Measurements from ENCODE around the gene CLK1. TPM values are rescaled to one million over a fixed set of nuclear protein-coding genes. Genes with fewer than 3 reads are reported as not detected.

Gene CLK1
- total RNA-seq, 1 donor from 2014 or later, result 99.2 TPM

- Histone ChIP-seq H3K4me3 (ENCODE audit: low read length in 3 of 3) (no peak overlapping the region), H3K9ac (ENCODE audit: low read depth in 1 of 3, low read length in 3 of 3) (no peak overlapping the region), H3K9me3 (ENCODE audit: control insufficient read depth in 3 of 3, low read length in 3 of 3) (no peaks in the 10 kb centered on the region), H3K27me3 (ENCODE audit: control insufficient read depth in 3 of 3, insufficient read depth in 3 of 3, low read length in 3 of 3) (no peaks in the 10 kb centered on the region), H3K27ac (ENCODE audit: low read depth, low read length) (no peak overlapping the region), H3K4me1 (ENCODE audit: control insufficient read depth in 3 of 3, insufficient read depth in 3 of 3, low read length in 3 of 3) (peaks cover 18 to 21% (median 20%) of the 10 kb centered on the region in 3 donors), H3K36me3 (ENCODE audit: control insufficient read depth in 3 of 3, insufficient read depth in 3 of 3, low read length in 3 of 3) (peaks cover 51 to 73% (median 72%) of the 10 kb centered on the region in 3 donors)
These were observed 7.7 kb downstream of the CLK1 start for GRCh38 chr2:200856806-200857205.

- Histone ChIP-seq H3K9me3 (ENCODE audit: control insufficient read depth in 3 of 3, low read length in 3 of 3) (no peaks in the 10 kb centered on the region), H3K36me3 (ENCODE audit: control insufficient read depth in 3 of 3, insufficient read depth in 3 of 3, low read length in 3 of 3) (peaks cover 51 to 65% (median 64%) of the 10 kb centered on the region in 3 donors), H3K9ac (ENCODE audit: low read depth in 1 of 3, low read length in 3 of 3) (no peak overlapping the region), H3K27ac (ENCODE audit: low read depth, low read length) (no peak overlapping the region), H3K4me1 (ENCODE audit: control insufficient read depth in 3 of 3, insufficient read depth in 3 of 3, low read length in 3 of 3) (no peaks in the 10 kb centered on the region), H3K4me3 (ENCODE audit: low read length in 3 of 3) (no peak overlapping the region), H3K27me3 (ENCODE audit: control insufficient read depth in 3 of 3, insufficient read depth in 3 of 3, low read length in 3 of 3) (no peaks in the 10 kb centered on the region)
These were observed 11.9 kb downstream of the CLK1 start for GRCh38 chr2:200852605-200853004.

GRCh38 chr2:200851398-200852248, 12.8 kb downstream of the CLK1 start:
- Histone ChIP-seq H3K9ac (ENCODE audit: low read depth in 1 of 3, low read length in 3 of 3) (no peak overlapping the region), H3K36me3 (ENCODE audit: control insufficient read depth in 3 of 3, insufficient read depth in 3 of 3, low read length in 3 of 3) (peaks cover 42 to 55% (median 54%) of the 10 kb centered on the region in 3 donors), H3K27me3 (ENCODE audit: control insufficient read depth in 3 of 3, insufficient read depth in 3 of 3, low read length in 3 of 3) (no peaks in the 10 kb centered on the region), H3K27ac (ENCODE audit: low read depth, low read length) (no peak overlapping the region), H3K4me1 (ENCODE audit: control insufficient read depth in 3 of 3, insufficient read depth in 3 of 3, low read length in 3 of 3) (no peaks in the 10 kb centered on the region), H3K9me3 (ENCODE audit: control insufficient read depth in 3 of 3, low read length in 3 of 3) (no peaks in the 10 kb centered on the region), H3K4me3 (ENCODE audit: low read length in 3 of 3) (no peak overlapping the region)

GRCh38 chr2:200850512-200851256, 13.8 kb downstream of the CLK1 start:
- peaks cover 35 to 47% (median 47%) of the 10 kb centered on the region in 3 donors for H3K36me3 ChIP-seq (ENCODE audit: control insufficient read depth in 3 of 3, insufficient read depth in 3 of 3, low read length in 3 of 3)
- H3K4me3 ChIP-seq (ENCODE audit: low read length in 3 of 3), result no peak overlapping the region
- no peaks in the 10 kb centered on the region for H3K4me1 ChIP-seq (ENCODE audit: control insufficient read depth in 3 of 3, insufficient read depth in 3 of 3, low read length in 3 of 3)
- H3K27me3 ChIP-seq (ENCODE audit: control insufficient read depth in 3 of 3, insufficient read depth in 3 of 3, low read length in 3 of 3), result no peaks in the 10 kb centered on the region
- H3K9ac ChIP-seq (ENCODE audit: low read depth in 1 of 3, low read length in 3 of 3), result no peak overlapping the region
- no peak overlapping the region for H3K27ac ChIP-seq (ENCODE audit: low read depth, low read length)
- no peaks in the 10 kb centered on the region for H3K9me3 ChIP-seq (ENCODE audit: control insufficient read depth in 3 of 3, low read length in 3 of 3)

GRCh38 chr2:200847939-200848338, 16.5 kb downstream of the CLK1 start:
- Histone ChIP-seq H3K9ac (ENCODE audit: low read depth in 1 of 3, low read length in 3 of 3) (no peak overlapping the region), H3K4me3 (ENCODE audit: low read length in 3 of 3) (no peak overlapping the region), H3K27ac (ENCODE audit: low read depth, low read length) (no peak overlapping the region), H3K36me3 (ENCODE audit: control insufficient read depth in 3 of 3, insufficient read depth in 3 of 3, low read length in 3 of 3) (peaks cover 19 to 23% (median 22%) of the 10 kb centered on the region in 3 donors), H3K4me1 (ENCODE audit: control insufficient read depth in 3 of 3, insufficient read depth in 3 of 3, low read length in 3 of 3) (no peaks in the 10 kb centered on the region), H3K27me3 (ENCODE audit: control insufficient read depth in 3 of 3, insufficient read depth in 3 of 3, low read length in 3 of 3) (no peaks in the 10 kb centered on the region), H3K9me3 (ENCODE audit: control insufficient read depth in 3 of 3, low read length in 3 of 3) (no peaks in the 10 kb centered on the region)

GRCh38 chr2:200847269-200847668, 17.2 kb downstream of the CLK1 start:
- no peaks in the 10 kb centered on the region for H3K9me3 ChIP-seq (ENCODE audit: control insufficient read depth in 3 of 3, low read length in 3 of 3)
- no peak overlapping the region for H3K27ac ChIP-seq (ENCODE audit: low read depth, low read length)
- H3K4me1 ChIP-seq (ENCODE audit: control insufficient read depth in 3 of 3, insufficient read depth in 3 of 3, low read length in 3 of 3), result no peaks in the 10 kb centered on the region
- H3K9ac ChIP-seq (ENCODE audit: low read depth in 1 of 3, low read length in 3 of 3), result no peak overlapping the region
- H3K36me3 ChIP-seq (ENCODE audit: control insufficient read depth in 3 of 3, insufficient read depth in 3 of 3, low read length in 3 of 3), result peaks cover 12 to 16% (median 15%) of the 10 kb centered on the region in 3 donors
- H3K27me3 ChIP-seq (ENCODE audit: control insufficient read depth in 3 of 3, insufficient read depth in 3 of 3, low read length in 3 of 3), result no peaks in the 10 kb centered on the region
- no peak overlapping the region for H3K4me3 ChIP-seq (ENCODE audit: low read length in 3 of 3)

- no peaks in the 10 kb centered on the region for H3K9me3 ChIP-seq (ENCODE audit: control insufficient read depth in 3 of 3, low read length in 3 of 3)
- H3K27me3 ChIP-seq (ENCODE audit: control insufficient read depth in 3 of 3, insufficient read depth in 3 of 3, low read length in 3 of 3), result no peaks in the 10 kb centered on the region
These were observed 18.7 kb downstream of the CLK1 start for GRCh38 chr2:200845669-200846325.

GRCh38 chr2:200845194-200845593, 19.3 kb downstream of the CLK1 start:
- Histone ChIP-seq H3K9me3 (ENCODE audit: control insufficient read depth in 3 of 3, low read length in 3 of 3) (no peaks in the 10 kb centered on the region), H3K27me3 (ENCODE audit: control insufficient read depth in 3 of 3, insufficient read depth in 3 of 3, low read length in 3 of 3) (no peaks in the 10 kb centered on the region), H3K4me3 (ENCODE audit: low read length in 3 of 3) (no peak overlapping the region), H3K4me1 (ENCODE audit: control insufficient read depth in 3 of 3, insufficient read depth in 3 of 3, low read length in 3 of 3) (no peaks in the 10 kb centered on the region), H3K36me3 (ENCODE audit: control insufficient read depth in 3 of 3, insufficient read depth in 3 of 3, low read length in 3 of 3) (no peaks in the 10 kb centered on the region), H3K9ac (ENCODE audit: low read depth in 1 of 3, low read length in 3 of 3) (no peak overlapping the region), H3K27ac (ENCODE audit: low read depth, low read length) (no peak overlapping the region)

More at GRCh38 chr2:200845669-200846325, 18.7 kb downstream of the CLK1 start:
- H3K27ac ChIP-seq (ENCODE audit: low read depth, low read length), result no peak overlapping the region
- no peak overlapping the region for H3K9ac ChIP-seq (ENCODE audit: low read depth in 1 of 3, low read length in 3 of 3)
- no peak overlapping the region for H3K4me3 ChIP-seq (ENCODE audit: low read length in 3 of 3)
- H3K36me3 ChIP-seq (ENCODE audit: control insufficient read depth in 3 of 3, insufficient read depth in 3 of 3, low read length in 3 of 3), result peaks cover 0 to 3% (median under 1%) of the 10 kb centered on the region in 3 donors
- H3K4me1 ChIP-seq (ENCODE audit: control insufficient read depth in 3 of 3, insufficient read depth in 3 of 3, low read length in 3 of 3), result no peaks in the 10 kb centered on the region

- Histone ChIP-seq H3K4me3 (ENCODE audit: low read length in 3 of 3) (no peak overlapping the region), H3K27me3 (ENCODE audit: control insufficient read depth in 3 of 3, insufficient read depth in 3 of 3, low read length in 3 of 3) (no peaks in the 10 kb centered on the region), H3K36me3 (ENCODE audit: control insufficient read depth in 3 of 3, insufficient read depth in 3 of 3, low read length in 3 of 3) (no peaks in the 10 kb centered on the region), H3K27ac (ENCODE audit: low read depth, low read length) (no peak overlapping the region), H3K9me3 (ENCODE audit: control insufficient read depth in 3 of 3, low read length in 3 of 3) (no peaks in the 10 kb centered on the region), H3K4me1 (ENCODE audit: control insufficient read depth in 3 of 3, insufficient read depth in 3 of 3, low read length in 3 of 3) (no peaks in the 10 kb centered on the region), H3K9ac (ENCODE audit: low read depth in 1 of 3, low read length in 3 of 3) (no peak overlapping the region)
These were observed 20.2 kb downstream of the CLK1 start for GRCh38 chr2:200843993-200844948.

Data from skeletal muscle tissue (tissue), 4 donors.